Measurements from ENCODE around the gene CXCR1.
"Not testable (repeated sequence)": the region's sequence is repeated elsewhere in the genome, so short reads cannot be mapped to it uniquely, and the experiment has no call there.

CXCR1 gene

GRCh38 chr2:218166791-218167190, at the start of gene CXCR1:
Gene CXCR1 (minus strand): TSS chr2:218166962. CDS start chr2:218165211, 1,751 bp downstream.
- no peak for DNase-seq

DNA sequence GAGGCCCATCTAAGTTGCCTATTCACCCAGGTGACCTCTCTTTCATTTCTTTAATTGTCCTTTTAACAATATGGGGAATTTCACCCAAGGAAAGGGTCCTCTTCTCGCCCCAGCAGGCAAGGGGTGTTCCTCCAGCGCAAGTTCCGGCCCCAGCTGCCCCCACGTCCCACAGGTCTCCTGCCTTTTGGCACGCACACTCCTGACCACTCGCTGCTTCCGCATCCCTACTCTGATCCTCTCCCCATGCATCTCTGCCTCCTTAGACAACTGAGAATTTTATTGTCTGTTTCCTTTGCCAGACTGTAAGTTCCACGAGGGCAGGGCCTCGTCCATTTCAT, 49.5 kb upstream of the CXCR1 start:
- no peak for DNase-seq

DNA sequence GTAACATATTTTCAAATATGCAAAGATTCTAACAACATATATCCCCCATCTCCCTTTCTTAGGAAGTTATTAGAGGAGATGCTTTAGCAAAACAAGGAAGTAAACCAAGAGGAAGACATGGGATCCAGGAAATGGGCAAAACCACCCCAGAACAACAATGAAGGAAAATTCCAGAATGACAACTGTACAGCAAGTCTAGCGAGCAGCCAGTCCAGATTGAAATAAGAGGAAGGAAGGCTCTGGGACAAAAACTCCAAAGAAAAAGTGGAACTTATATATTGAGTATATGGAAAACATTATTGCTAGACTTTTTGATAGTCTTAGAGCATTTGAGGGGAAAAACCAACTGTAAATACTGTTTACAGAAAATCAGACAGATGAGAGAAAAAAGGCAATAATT, 47.4 kb upstream of the CXCR1 start:
- no peak for DNase-seq

GRCh38 chr2:218209078-218209477, 42.3 kb upstream of the CXCR1 start:
- DNase-seq, result no peak

- DNase-seq, result no peak
These were observed 35.5 kb upstream of the CXCR1 start for GRCh38 chr2:218202266-218202665.

DNA sequence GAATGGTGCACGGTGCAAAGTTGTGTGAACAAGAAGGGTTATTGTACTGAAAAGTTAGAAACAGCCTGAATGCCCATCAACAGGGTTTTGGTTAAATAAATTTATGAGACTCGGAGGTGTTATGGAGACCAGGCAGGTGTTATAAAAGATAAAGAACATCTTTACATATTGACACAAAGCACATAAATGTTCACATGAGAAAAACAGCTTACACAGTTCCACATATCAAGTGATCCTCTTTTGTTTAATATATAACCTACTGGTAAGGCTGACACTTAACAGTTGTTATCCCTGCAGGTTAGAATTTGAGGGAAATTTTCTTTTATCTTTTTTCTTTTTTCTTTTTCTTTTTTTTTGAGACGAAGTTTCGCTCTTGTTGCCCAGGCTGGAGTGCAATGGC, 30.2 kb upstream of the CXCR1 start:
- peak; percentile 13 for DNase-seq

DNA sequence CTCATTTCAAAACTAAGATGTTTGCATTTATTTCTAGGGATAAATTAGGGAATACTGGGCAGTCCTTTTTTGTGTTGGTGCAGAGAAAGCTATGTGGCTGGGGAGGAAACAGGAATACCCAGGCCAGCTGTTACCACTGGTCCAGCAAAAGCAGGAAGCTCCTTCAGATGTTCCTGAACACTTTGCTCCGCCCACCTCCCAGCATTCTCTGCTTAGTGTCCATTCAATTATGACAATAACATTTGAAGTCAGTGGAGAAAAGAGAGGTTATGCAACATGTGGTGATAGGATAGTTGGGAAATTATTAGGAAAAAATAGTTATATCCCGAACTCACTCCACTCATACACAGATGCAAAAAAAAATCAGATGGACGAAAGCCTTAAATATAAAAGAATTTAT, 28.1 kb upstream of the CXCR1 start:
- DNase-seq, result peak; percentile 4

DNA sequence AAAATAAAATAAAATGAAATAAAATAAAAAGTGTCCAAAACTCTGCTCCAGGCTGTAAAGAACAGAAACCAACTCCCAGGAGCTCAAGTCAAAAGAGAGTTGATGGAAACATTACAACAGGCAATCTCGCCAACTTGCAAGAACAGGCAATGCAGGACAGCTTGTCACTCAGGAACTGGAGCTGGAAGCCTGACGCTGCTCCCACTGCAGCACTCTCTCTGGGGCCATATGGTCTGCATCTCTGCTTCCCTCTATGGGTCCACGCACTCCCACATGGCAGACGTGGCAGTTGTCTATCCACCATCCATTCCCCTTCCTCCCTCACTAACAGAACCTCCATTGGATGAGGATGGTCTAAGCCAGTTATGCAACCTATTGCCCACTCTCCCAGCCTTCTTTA, 26.9 kb upstream of the CXCR1 start:
- no peak for DNase-seq

GRCh38 chr2:218192902-218193430, 26.2 kb upstream of the CXCR1 start:
- DNase-seq, result no peak

DNA sequence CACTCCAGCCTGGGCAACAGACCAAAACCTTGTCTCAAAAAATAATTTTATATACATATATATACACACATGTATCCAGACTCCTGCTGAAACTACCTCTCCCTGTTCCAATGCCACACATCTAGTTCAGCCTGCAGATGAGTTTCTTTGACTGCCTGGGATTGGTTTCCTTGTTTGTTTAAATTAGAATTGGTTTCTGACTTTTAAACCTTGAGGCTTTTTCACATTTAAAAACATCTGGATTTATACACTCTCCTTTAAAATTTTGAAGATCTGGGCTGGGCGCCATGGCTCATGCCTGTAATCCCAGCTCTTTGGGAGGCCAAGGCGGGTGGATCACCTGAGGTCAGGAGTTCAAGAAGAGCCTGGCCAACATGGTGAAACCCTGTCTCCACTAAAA, 21.8 kb upstream of the CXCR1 start:
- no peak for DNase-seq

DNA sequence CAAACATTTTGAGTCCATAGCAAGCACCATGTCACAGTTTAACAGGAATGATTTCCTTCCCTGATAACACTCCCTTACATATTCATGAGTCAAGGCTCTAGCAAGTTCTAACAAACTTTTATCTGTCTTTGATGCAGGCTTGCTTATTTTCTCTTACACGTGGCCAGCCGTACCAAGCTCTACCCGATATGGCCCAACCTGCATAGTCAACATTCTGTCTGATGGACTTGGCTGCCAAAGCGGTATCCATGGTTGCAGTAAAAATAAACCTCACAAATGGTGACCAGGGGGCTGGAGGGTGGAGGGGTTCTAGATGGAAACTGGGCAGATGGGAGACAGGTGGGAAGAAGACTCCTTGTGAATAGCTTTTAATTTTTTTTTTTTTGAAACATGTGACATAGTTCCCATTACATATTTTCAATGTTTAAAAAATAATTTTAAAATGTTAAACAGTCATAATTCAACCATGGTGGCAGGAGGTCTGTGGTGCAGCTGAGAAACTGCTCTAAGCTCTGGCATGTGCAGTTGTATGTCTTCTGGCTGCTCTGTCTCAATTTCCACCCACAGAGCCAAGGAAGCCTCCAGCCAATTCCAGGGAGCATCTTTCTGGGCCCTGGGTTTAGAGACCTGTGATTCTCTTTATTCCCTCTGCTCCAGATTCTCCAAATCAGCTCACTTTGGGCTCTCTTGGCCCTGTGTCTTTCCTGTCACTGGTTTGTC, 20.7 kb upstream of the CXCR1 start:
- no peak for DNase-seq

GRCh38 chr2:218186876-218187275, 20.1 kb upstream of the CXCR1 start:
- DNase-seq, result no peak

- DNase-seq, result peak; percentile 70
These were observed 19.6 kb upstream of the CXCR1 start for GRCh38 chr2:218186355-218186766.

GRCh38 chr2:218184331-218184730, 17.6 kb upstream of the CXCR1 start:
- no peak for DNase-seq

GRCh38 chr2:218180467-218181114, 13.8 kb upstream of the CXCR1 start:
- no peak for DNase-seq

DNA sequence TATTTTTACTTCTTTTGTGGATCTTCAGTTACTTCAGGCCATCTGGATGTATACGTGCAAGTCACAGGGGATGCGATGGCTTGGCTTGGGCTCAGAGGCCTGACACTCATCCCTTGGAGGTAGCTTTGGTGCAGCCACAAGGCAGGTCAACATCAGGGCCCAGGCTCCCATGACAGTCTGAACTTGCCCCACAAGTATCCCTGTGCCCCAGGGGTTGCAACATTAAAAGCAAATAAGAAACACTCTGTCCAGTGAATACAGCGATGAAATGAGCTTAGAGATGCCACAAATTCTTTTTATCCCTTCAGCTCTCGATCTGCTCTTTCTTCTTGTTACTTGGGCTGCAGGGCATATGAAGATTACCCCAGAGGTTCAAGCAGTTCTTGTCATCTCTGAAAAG, 13.0 kb upstream of the CXCR1 start:
- no peak for DNase-seq

GRCh38 chr2:218172845-218173244, 6.1 kb upstream of the CXCR1 start:
- DNase-seq, result no peak

DNA sequence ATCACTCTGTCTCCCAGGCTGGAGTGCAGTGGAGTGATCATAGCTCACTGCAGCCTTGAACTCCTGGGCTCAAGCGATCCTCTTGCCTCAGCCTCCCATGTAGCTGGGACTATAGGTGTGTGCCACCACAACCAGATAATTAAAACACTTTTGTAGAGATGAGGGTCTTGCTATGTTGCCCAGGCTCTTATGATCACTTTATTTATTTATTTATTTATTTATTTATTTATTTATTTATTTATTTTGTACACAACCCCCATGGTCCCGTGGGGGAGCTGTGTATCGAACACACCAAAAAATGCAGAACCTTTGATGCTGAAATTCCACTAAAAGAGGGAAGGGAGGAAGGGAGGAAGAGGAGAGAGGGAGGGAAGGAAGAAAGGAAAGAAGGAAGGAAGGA, 5.0 kb upstream of the CXCR1 start:
- not testable (repeated sequence) for DNase-seq

DNA sequence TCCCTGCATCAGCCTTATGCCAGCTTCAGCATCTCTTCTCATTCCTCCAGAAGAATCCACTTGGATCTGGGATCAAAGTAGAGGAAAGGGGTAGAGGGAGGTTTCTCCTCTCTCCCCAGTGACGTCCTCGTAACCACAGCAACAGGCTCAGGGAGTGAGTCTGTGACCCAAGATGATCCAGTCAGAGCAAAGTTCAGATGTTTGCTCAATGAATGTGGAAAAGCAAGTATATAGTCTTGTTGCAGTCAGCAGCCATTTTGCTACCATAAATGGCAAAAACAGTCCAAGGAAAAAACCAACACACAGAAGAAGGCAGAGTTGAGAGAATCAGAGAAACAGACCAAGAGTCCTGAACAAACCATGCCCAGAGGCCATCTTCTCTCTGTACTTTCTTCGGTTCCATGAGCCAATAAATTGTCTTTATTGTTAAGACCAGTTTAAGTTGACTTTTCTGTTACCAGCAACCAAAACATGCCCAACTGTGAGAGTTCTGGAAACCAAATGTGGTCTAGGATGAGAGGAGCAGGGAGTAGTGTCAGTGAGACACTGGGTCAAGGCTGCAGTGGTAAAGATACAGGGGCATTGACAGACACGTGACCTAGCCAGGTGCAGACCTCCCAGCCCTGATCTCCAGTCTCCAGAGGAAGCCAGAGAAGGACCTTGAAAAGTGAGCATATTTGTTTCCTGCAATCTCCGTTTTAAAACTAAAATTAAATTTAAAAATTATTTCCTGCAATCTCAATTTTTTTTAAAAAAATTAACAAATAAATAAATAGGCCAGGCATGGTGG, 3.2 kb upstream of the CXCR1 start:
- DNase-seq, result no peak

GRCh38 chr2:218168635-218169462, 2.1 kb upstream of the CXCR1 start:
- peak; percentile 14 for DNase-seq

- DNase-seq, result no peak
These were observed 1.3 kb upstream of the CXCR1 start for GRCh38 chr2:218168016-218168415.

GRCh38 chr2:218162814-218163213, 3.9 kb downstream of the CXCR1 start:
- DNase-seq, result no peak

- DNase-seq, result no peak
These were observed 5.1 kb downstream of the CXCR1 start for GRCh38 chr2:218161644-218162043.

Measured in NCI-H510A treated with DMSO at 0.1 percent for 48 hours (cell line).